NCI-H1048 (cell line): ENCODE results near the gene HOXA4.

ENCODE experiments used
- DNase-seq: peaks from one replicate; lab custom pipeline; 2025; lab: John Stamatoyannopoulos, UW

HOXA4 gene

GRCh38 chr7:27147199-27148030 lies 16.9 kb upstream of the HOXA4 start, which contains the start of gene HOXA6:
Gene HOXA6, minus strand, starts transcription at chr7:27147774. Its CDS starts 25 bp downstream, at chr7:27147749.
- DNase-seq: no peak

DNA sequence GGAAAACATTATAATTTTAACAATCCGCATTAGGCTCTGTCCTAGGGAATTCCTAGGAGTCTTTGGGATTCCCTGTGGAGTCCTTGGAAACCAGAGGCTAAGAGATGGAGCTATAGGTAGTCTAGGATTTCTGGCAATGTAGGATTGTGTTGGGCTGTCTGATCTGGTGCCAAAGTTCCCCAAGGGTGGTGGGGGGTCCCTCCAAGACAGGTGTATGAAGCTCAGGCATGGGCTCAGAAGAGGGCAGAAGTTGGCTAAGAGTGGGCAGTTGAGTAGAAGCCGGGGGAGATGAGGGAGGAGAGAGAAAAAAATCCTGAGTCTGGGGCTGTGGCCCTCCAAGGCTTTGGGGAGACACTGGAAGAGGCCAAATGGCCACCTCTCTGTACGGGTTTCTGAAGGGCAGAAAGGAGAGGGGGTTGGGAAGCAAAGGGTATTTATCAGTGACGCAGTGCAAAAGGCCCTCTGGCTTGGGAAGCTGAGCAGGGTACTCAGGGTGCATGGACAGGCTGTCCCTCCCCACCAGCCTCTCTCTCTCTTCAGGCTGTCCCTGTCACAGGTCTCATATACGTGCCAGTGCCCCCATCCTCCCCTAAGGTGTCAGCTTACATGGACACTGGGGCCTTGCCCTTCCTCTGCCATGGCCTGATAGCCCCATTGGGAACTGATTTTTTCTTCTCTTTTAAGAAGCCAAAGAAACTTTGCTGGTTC lies 16.1 kb upstream of the HOXA4 start:
- no peak for DNase-seq

GRCh38 chr7:27145914-27146412 lies 15.4 kb upstream of the HOXA4 start:
- no peak for DNase-seq

- DNase-seq: no peak
Observed at GRCh38 chr7:27145165-27145913, 14.8 kb upstream of the HOXA4 start.

- no peak for DNase-seq
Observed at GRCh38 chr7:27144781-27145164, 14.2 kb upstream of the HOXA4 start.

- DNase-seq: no peak
Observed at GRCh38 chr7:27143950-27144780, 13.6 kb upstream of the HOXA4 start.

- DNase-seq: peak; percentile 91
Observed at GRCh38 chr7:27143023-27143949, 12.7 kb upstream of the HOXA4 start, which contains the start of gene HOXA5. Gene HOXA5, minus strand, starts transcription at chr7:27143681. Its CDS starts 74 bp downstream, at chr7:27143607.

DNA sequence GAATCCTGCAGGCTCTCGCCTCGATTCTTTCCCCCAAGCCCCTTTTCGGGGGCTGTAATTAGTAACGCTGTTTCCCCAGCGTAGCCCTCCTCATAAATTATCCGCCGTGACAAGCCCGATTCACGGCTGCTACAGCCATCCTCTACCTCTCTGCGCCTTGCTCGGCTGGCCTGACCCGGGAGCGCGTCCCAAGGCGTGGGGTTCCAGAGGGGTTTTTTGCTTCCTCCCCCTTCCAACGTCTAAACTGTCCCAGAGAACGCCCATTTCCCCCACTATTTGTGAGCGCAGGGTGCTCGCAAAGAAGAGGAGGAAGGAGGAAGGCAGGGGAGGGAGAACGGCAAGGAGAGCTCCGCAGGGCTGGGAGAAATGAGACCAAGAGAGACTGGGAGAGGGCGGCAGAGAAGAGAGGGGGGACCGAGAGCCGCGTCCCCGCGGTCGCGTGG lies 12.0 kb upstream of the HOXA4 start:
- DNase-seq: no peak

GRCh38 chr7:27141923-27142579 lies 11.5 kb upstream of the HOXA4 start:
- DNase-seq: no peak

- no peak for DNase-seq
Observed at GRCh38 chr7:27141137-27141922, 10.8 kb upstream of the HOXA4 start.

DNA sequence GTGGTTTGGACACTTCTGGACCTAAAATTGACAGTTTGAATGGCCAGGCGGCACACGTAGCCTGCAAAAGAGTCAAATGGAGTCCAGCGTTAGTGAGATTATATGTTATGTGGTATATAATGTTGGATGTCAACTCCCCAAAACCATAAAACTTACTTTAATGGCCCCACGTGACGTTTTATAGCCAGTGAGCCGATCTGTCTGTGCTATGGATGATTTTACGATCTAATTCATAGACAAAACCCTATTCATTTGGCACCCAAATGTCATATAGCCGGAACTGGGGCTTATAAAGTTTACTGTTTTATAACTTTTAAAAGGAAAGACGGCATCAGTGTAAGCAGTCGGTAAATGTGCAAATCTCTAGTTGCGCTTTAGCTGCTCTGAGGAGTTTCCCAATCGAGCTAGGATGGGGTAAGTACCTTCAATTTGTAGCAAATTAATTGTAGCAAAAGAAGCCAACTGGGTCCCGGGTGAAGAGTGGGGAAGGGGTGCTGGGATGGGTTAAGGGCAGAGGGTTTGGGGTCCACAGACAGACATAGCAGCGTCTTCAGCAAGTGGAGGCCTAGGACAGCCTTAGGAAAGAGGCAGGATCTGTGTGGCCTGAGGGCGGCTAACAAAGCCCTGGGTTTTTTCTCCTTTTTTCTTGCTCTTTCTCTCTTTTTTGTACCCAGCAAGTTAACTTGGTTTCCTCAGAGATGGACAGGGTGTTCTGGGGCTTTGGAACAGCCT lies 9.7 kb upstream of the HOXA4 start:
- no peak for DNase-seq

DNA sequence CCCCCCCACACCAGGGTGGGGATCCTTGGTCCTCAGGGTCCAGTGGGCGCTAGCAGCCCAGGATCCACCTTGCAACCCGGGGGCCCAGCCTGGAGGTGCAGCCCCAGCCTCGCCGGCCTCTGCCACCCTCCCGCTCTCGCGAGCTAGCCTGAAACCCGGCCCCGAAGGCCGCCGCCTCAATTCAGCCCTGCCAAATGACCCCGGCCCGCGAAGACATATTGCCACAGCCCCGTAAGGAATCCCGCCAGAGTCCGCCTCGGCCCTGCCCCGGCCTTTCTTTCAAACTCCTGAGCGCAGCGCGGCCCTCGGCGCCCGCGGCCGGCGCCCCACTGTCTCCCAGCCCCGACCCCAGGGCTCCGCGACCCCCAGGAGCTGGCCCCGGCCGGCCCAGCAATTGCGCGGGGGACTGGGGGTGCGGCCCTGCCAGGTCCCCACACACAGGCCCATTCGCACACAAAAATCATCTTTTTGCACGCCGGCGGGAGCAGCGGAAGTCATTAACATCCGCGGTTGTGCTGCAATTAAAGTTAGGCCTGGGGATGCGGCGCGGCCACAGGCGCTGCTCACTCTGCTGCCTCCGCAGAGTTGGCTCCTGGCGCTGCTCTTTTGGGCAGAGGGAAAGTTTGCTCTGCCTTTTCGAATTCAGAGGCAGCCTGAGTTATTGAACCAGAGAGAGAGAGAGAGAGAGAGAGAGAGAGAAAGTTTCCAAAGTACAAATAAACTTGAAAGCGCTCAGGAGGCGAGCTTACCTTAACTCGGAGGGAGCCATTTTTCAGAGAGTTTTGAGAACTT lies 9.0 kb upstream of the HOXA4 start:
- no peak for DNase-seq

DNA sequence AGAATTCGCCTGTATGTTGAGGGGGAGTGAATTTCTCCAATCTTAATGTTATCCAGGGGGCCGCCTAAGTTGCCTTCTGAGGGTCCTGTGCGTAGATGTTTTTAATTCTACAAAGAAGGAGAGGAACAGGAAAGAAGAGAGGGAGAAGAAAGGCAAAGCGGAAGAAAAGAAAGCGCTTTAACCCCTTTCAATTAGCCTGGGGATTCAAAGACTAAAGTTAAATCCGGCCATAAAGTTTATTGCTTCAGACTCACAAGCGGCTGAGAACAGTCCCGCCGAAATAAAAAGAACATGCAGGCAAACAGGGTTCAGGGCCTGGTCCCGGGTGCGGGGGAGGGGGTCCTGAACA lies 8.4 kb upstream of the HOXA4 start:
- DNase-seq: no peak

GRCh38 chr7:27138472-27138871 lies 7.9 kb upstream of the HOXA4 start:
- DNase-seq: no peak

DNA sequence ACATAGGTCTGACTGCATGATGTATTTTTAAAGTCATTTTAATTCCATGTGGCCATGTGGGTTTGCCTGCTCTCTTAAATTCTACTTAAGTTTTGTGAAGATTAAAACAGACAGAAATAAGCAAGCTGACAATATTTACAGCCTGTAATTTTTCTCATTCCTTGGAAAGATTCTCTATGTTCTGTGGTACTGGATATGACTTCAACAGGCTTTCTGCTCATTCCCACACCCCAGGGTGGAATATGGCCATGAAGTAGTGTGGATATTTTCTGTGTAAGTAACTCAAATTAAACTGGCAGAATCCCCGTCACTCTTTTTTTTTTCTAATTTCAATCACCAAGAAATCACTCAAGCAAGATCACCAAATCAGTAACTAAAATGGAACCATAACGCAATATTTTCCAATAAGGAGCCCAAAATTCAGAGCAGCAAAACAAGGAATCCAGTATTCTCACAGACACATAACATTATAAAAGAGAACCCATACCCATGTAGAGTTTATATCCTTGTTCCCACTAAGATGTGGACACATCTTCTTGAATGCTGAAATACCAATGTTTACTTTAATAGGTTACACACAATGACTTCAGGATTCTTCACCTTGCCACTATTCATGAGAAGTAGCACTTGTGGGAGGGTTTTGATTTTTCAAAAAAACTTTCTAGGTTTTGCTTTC lies 7.2 kb upstream of the HOXA4 start:
- DNase-seq: no peak

- no peak for DNase-seq
Observed at GRCh38 chr7:27134392-27134791, 3.8 kb upstream of the HOXA4 start.
